GM18867 (cell line): ENCODE measurements around the gene FBL.
"Not testable (repeated sequence)": the region's sequence is repeated elsewhere in the genome, so short reads cannot be mapped to it uniquely, and the experiment has no call there.

Experiments used
- ATAC-seq: cut with Tn5 transposase; IDR thresholded peaks from one replicate; pipeline ENCODE4 v1.9.1; 2021; ENCODE audit warnings: mild to moderate bottlenecking, moderate library complexity; ENCODE audit not compliant: unreplicated experiment

Gene FBL

GRCh38 chr19:39877488-39877887, 31.3 kb upstream of the FBL start:
- ATAC-seq, result not testable (repeated sequence)

- not testable (repeated sequence) for ATAC-seq
These were observed 30.3 kb upstream of the FBL start for GRCh38 chr19:39876486-39876885.

DNA sequence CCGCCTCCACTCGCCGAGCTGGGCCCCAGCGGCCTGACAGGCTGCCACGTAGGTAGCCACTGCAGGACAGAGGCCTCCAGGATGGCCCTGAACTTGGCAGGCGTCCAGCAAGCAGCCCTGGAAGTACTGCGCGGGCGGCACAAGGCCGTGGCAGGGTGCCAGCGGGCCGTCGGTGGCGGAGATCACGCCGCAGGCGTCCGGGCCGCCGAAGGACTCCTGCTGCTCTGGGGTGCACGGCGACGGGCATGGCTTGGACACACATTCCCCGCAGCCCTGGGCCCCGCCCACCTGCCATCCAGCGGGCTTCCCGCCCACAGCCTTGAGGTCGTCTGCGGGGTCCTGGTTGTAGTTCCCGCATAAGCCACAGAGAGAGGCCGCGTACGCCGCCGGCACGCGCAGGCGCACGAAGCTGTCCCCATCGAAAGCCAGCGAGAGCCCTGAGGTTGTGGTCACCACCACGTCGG, 29.3 kb upstream of the FBL start:
- not testable (repeated sequence) for ATAC-seq

- no peak for ATAC-seq
These were observed 28.2 kb upstream of the FBL start for GRCh38 chr19:39874404-39874803.

DNA sequence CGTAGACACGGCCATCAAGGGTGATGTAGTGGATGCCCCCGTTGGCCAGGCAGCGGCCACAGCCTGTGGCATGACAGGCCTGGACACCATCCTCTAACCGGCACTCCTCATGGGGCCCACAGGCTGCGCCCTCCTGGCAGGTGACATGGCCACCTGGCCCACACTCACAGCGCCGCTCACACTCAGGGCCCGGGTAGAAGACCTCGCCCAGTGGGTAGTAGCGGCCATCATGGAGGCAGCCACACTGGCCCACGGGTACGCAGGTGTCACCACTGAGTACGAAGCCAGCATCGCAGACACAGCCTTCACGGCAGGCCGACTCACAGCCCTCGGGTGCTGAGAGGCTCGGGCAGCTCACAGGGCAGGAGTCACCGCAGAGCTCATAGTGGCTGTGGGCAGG, 27.2 kb upstream of the FBL start:
- ATAC-seq, result no peak

GRCh38 chr19:39871886-39872866, 26.0 kb upstream of the FBL start:
- ATAC-seq, result no peak

- ATAC-seq, result no peak
These were observed 25.2 kb upstream of the FBL start for GRCh38 chr19:39871362-39871761.

DNA sequence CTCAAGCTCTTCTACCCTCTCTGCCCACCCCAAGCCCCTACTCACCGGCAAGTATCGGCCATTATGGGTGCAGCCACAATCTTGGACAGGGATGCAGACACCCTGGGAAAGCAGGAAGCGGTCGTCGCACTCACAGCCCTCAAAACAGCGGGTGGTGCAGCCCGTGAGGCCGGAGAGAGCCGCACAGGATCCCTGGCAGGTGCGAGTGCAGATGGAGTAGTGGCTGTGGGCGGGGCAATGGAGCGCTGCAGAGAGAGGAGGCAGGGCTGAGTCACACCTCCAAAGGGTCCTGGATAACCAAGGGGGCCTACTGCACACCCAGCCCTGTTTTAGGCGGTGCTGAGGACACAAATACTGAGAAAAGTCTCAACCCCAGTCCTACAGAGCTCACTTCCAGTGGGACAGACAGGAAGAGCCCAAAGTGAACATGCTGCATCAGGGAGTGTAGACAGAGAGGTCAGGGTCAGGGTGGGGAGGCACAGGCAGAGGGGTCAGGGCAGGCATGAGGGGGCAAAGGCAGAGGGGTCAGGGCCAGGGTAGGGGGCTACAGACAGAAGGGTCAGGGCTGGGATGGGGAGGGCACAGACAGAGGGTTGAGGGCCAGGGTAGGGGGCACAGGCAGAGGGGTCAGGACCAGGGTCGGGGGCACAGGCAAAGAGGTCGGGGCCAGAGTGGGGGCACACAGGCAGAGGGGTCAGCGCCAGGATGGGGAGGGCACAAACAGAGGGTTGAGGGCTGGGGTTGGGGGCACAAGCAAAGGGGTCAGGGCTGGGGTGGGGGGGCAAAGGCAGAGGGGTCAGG, 24.2 kb upstream of the FBL start:
- no peak for ATAC-seq

DNA sequence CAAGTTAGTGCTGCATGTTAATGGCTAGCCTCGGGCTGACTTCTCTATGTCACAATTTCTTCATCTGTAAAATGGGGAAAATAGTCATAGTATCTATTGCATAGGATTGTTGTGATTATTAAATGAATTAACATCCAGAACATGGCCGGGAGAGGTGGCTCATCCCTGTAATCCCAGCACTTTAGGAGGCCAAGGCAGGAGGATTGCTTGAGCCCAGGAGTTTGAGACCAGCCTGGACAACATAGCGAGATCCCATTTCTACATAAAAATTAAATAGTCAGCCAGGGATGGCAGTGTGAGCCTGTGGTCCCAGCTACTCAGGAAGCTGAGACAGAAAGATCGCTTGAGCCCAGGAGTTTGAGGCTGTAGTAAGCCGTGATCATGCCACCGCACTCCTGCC, 21.8 kb upstream of the FBL start:
- ATAC-seq, result no peak

GRCh38 chr19:39867133-39867532, 21.0 kb upstream of the FBL start:
- ATAC-seq, result no peak

DNA sequence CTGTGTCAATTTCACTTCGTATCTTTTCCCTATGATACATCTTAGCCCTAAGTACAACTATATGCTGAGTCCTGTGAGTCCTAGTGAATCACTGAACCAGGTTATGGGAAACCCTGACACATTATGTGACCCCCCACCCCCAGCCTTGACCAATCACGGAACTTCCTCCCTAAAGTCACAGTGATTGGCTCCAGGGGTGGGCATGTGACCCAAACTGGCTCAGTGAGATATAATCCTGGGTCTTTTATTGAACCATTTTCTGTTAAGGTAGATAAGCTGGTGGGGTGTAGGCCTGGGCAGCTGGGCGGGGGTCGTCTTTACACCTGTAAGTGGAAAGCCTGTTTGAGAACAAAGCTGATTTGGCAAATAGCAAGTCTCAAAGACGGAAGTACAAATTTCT, 19.8 kb upstream of the FBL start:
- no peak for ATAC-seq

- ATAC-seq, result no peak
These were observed 19.0 kb upstream of the FBL start for GRCh38 chr19:39865186-39865585.

- ATAC-seq, result no peak
These were observed 17.9 kb upstream of the FBL start for GRCh38 chr19:39864118-39864517.

DNA sequence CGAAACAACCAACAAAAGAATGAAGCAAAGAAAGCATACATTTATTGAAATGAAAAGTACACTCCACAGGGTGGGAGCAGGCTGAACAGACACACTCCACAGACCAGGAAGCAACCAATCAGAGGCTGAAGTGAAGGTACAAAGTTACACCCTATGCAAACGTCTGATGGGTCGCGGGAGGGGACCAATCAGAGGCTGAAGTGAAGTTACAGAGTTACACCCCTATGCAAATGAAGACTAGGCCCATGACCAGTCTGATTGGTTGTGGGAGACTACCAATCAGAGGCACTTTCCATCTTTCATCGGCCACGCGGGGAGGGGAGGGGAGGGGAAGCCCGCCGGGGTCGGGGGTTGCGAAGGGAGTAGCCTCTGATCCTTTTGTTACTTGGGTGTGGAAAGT, 12.4 kb upstream of the FBL start:
- no peak for ATAC-seq

GRCh38 chr19:39852882-39853281, 6.7 kb upstream of the FBL start:
- no peak for ATAC-seq

- ATAC-seq, result no peak
These were observed 4.7 kb upstream of the FBL start for GRCh38 chr19:39850892-39851291.

DNA sequence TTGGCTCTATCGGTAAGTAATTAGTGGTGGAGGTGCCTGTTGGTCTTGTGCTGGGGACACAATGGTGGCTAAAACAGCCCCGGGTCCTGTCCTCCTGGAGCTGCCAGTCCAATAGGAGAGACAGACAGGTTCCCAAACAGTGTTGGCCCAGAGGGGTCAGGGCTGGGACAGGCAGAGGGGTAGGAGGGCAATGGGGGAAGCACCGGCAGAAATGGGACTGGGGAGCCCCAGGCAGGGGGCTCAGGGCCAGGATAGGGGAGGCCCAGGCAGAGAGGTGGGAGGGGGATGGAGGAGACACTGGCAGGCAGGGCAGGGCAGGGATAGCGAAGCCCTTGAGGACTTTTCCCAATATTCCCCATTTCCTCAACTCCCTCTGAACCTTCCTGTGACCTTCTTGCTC, 2.2 kb upstream of the FBL start:
- no peak for ATAC-seq

DNA sequence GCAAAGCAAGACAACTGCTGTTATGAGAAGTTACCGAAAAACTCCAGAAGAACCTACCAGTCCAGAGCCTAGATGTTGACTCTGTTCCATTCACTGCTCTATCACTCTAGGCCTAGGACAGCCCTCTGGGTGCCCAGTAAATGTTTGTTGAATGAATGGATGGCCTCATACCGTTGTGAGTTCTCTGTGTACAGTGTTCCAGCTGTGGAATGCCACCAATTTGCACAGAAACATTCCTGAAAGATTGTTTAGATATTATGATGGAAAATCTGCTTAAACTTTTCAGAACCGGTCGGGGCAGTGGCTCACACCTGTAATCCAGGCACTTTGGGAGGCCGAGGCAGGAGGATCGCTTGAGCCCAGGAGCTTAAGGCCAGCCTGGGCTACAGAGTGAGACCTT, 1.3 kb upstream of the FBL start:
- no peak for ATAC-seq

GRCh38 chr19:39846678-39847486, 703 bp upstream of the FBL start:
- ATAC-seq, result no peak

DNA sequence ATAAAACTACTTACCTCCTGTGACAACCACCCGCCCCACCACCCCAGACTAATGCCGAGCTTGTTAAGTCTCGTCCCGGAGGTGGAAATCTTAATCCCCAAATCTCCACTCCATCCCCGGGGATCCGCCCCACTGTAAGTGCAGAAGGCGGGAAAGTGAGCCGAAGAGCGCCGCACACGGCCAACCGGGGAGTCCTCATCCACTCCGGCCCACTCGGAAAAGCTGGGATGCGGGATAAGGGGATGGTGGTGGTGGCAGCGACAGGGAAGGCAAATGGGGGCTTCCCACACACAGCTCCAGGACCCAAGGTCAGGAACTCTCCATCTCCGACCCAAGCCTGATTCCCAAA, 621 bp downstream of the FBL start:
- ATAC-seq, result no peak

DNA sequence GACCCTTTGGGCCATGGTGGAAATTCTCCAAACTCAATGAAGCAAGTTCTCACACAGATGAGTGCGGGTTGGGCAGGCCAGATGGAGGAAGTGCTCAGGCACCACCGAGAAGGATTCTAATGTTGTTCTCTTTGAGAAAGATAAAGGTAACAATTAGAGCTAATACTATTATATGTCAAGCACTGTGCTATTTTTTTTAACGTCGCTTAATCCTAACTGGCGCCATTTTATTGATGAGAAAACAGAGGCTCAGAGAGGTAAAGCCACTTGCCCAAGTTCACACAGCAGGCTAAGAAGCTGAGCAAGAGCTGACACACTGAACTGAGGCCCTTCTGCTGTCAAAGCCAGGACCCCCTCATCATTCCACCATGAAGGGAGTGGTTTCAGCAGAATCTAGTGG, 1.0 kb downstream of the FBL start:
- no peak for ATAC-seq
